HG03460 (cell line): ENCODE measurements around the gene ZBTB49.
"Not testable (repeated sequence)": the region's sequence is repeated elsewhere in the genome, so short reads cannot be mapped to it uniquely, and the experiment has no call there.

Experiments used
- ATAC-seq: cut with Tn5 transposase; IDR thresholded peaks from one replicate; pipeline ENCODE4 v1.9.1; 2021; ENCODE audit not compliant: unreplicated experiment

The ZBTB49 gene

GRCh38 chr4:4289941-4290850 lies at the start of gene ZBTB49, which contains the start of gene LYAR:
Gene ZBTB49, plus strand, starts transcription at chr4:4290251. Its CDS starts 9,695 bp downstream, at chr4:4299946.
Gene LYAR, minus strand, starts transcription at chr4:4290154. Its CDS starts 6,412 bp downstream, at chr4:4283742.
- ATAC-seq, result peak; percentile 89

- ATAC-seq, result no peak
Measured at GRCh38 chr4:4245172-4245571, 44.9 kb upstream of the ZBTB49 start.

- peak; percentile 7 for ATAC-seq
Measured at GRCh38 chr4:4247696-4248028, 42.4 kb upstream of the ZBTB49 start.

- ATAC-seq, result peak; percentile 95
Measured at GRCh38 chr4:4248029-4248884, 41.8 kb upstream of the ZBTB49 start, which contains the start of gene TMEM128. Gene TMEM128, minus strand, starts transcription at chr4:4248223. Its CDS starts 21 bp downstream, at chr4:4248202.

- no peak for ATAC-seq
Measured at GRCh38 chr4:4248885-4249203, 41.2 kb upstream of the ZBTB49 start.

- ATAC-seq, result not testable (repeated sequence)
Measured at GRCh38 chr4:4249342-4249741, 40.7 kb upstream of the ZBTB49 start.

- ATAC-seq, result no peak
Measured at GRCh38 chr4:4249866-4250265, 40.2 kb upstream of the ZBTB49 start.

GRCh38 chr4:4254199-4254598 lies 35.9 kb upstream of the ZBTB49 start:
- no peak for ATAC-seq

- no peak for ATAC-seq
Measured at GRCh38 chr4:4254666-4255065, 35.4 kb upstream of the ZBTB49 start.

GRCh38 chr4:4256799-4257198 lies 33.3 kb upstream of the ZBTB49 start:
- no peak for ATAC-seq

GRCh38 chr4:4257705-4258104 lies 32.3 kb upstream of the ZBTB49 start:
- not testable (repeated sequence) for ATAC-seq

- ATAC-seq, result no peak
Measured at GRCh38 chr4:4259484-4260100, 30.5 kb upstream of the ZBTB49 start.

GRCh38 chr4:4260185-4260751 lies 29.8 kb upstream of the ZBTB49 start:
- no peak for ATAC-seq

- no peak for ATAC-seq
Measured at GRCh38 chr4:4267981-4268380, 22.1 kb upstream of the ZBTB49 start.

- no peak for ATAC-seq
Measured at GRCh38 chr4:4268776-4269175, 21.3 kb upstream of the ZBTB49 start.

GRCh38 chr4:4269331-4269731 lies 20.7 kb upstream of the ZBTB49 start:
- ATAC-seq, result no peak

GRCh38 chr4:4269856-4270255 lies 20.2 kb upstream of the ZBTB49 start:
- ATAC-seq, result no peak

GRCh38 chr4:4270529-4270928 lies 19.5 kb upstream of the ZBTB49 start:
- no peak for ATAC-seq

- ATAC-seq, result no peak
Measured at GRCh38 chr4:4271912-4272311, 18.1 kb upstream of the ZBTB49 start.

GRCh38 chr4:4274226-4274625 lies 15.8 kb upstream of the ZBTB49 start:
- ATAC-seq, result no peak

- ATAC-seq, result no peak
Measured at GRCh38 chr4:4277531-4277930, 12.5 kb upstream of the ZBTB49 start.
